Gastrocnemius medialis (tissue), 4 donors: Measurements from ENCODE around the gene MKKS. TPM values are rescaled to one million over a fixed set of nuclear protein-coding genes. Genes with fewer than 3 reads are reported as not detected.

Experiments used
- ATAC-seq, 2 donors: fragments of 150-250 bp; one replicate each; pipeline ENCODE4 v1.9.1; 2016
- DNase-seq, 2 donors: peaks; one replicate each; pipeline ENCODE4 v3.0.0-alpha.2; 2019
- H3K27ac ChIP-seq, 4 donors: fragments of 200-600 bp; sonication (generic); 1 replicate in 1 of 4; 2 replicates in 3 of 4; pipeline ENCODE4 v1.5.1; 2016 to 2018; ENCODE audit warnings: mild to moderate bottlenecking in 2 of 4, moderate library complexity in 1 of 4
- H3K27me3 ChIP-seq, 3 donors: fragments of 200-600 bp; sonication (generic) in 2 of 3; 1 replicate in 1 of 3; 2 replicates in 2 of 3; pipeline versions ENCODE4 v1.5.1 to v1.6.0; 2016 to 2019; ENCODE audit warnings: mild to moderate bottlenecking in 1 of 3, moderate library complexity in 1 of 3
- H3K36me3 ChIP-seq, 2 donors: fragments of 200-600 bp; sonication (generic) in 1 of 2; one replicate each; pipeline ENCODE4 v1.5.1; 2017 to 2018
- H3K4me1 ChIP-seq, 2 donors: fragments of 200-600 bp; sonication (generic) in 1 of 2; one replicate each; pipeline ENCODE4 v1.5.1; 2016 to 2017; ENCODE audit warnings: mild to moderate bottlenecking in 2 of 2
- H3K4me3 ChIP-seq, 4 donors: fragments of 200-600 bp; sonication (generic) in 3 of 4; 1 replicate in 1 of 4; 2 replicates in 3 of 4; pipeline ENCODE4 v1.5.1; 2016 to 2019; ENCODE audit warnings: mild to moderate bottlenecking in 2 of 4
- H3K9me3 ChIP-seq, 3 donors: fragments of 200-600 bp; sonication (generic) in 2 of 3; 1 replicate in 1 of 3; 2 replicates in 2 of 3; pipeline ENCODE4 v1.5.1; 2016 to 2019
- CTCF ChIP-seq, 5 experiments: fragments of 450-650 bp in 3 of 5; fragments of 200-600 bp in 2 of 5; sonication (generic) in 2 of 5; IDR thresholded peaks in 4 of 5; conservative IDR thresholded peaks in 1 of 5; 1 replicate in 4 of 5; 2 replicates in 1 of 5; pipeline ENCODE4 v1.5.1; 2016 to 2019; ENCODE audit warnings: antibody characterized with exemption in 5 of 5, mild to moderate bottlenecking in 3 of 5, moderate library complexity in 3 of 5
- POLR2A ChIP-seq, 2 donors: fragments of 450-650 bp; IDR thresholded peaks; one replicate each; pipeline ENCODE4 v1.6.1; 2017; ENCODE audit warnings: antibody characterized with exemption in 2 of 2, mild to moderate bottlenecking in 2 of 2, moderate library complexity in 2 of 2
- in situ Hi-C, 4 donors: fragments of 200-750 bp; cut with MboI; loops; one replicate each; pipeline versions ENCODE4 v1.15.0 to v1.8.0; 2017; ENCODE audit warnings: low sequenced_read_pairs in 4 of 4
- intact Hi-C: fragments of 100-400 bp; cut with DNase I; formaldehyde crosslinking; loops from one replicate; pipeline ENCODE4 v1.15.1; 2023; ENCODE audit warnings: low total_unique reads
- total RNA-seq, 4 donors: library from RNA; depleted of rRNA; stranded (reverse); fragments of >200 nt; gene quantifications; one replicate each; pipeline versions ENCODE4 v1.1.0 to v1.2.3, GENCODE V29; 2016

The MKKS gene
- total RNA-seq, 4 donors from 2014 or later = 8.1 to 15.2 (median 14.6) TPM

DNA sequence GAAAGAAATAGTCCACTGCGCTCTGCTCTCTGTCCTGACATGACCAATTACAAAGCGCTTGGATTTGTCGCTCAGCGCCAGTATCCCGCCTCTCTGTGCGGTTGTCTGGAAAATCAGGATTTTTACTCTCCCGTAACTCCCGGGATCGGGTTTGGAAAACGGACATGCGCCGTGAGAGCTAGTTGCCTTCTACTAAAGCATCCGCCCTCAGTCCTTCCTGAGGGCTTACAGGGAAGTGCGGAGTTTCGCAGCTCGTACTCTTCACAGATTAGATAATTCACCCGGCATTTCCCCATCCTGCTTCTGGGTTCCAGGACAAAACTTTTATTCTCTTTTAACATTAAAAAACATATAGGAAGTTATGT lies 427 bp upstream of the MKKS start:
- peak; percentile 94 to 95 for DNase-seq
- intact Hi-C loops (loop anchor here (1.0 to 2.0 kb wide), 3 partner anchors 76 to 544 kb away; no protein-coding TSS in a partner anchor), in situ Hi-C loops (loop anchor here in 1 of 4 donors (25.0 kb wide), 1 partner anchor 1453 kb away; no protein-coding TSS in a partner anchor)
- Histone ChIP-seq H3K36me3 (no peaks in the 10 kb centered on the region), H3K27me3 (no peaks in the 10 kb centered on the region), H3K4me1 (peaks cover 34 to 39% of the 10 kb centered on the region in 2 donors), H3K9me3 (no peaks in the 10 kb centered on the region), H3K27ac (peak overlapping the region; percentile 93 to 95 (median 93)), H3K4me3 (peak overlapping the region; percentile 70 to 87 (median 80))
- peak; percentile 87 to 94 for ATAC-seq
- peak; percentile 91 to 92 for TF ChIP-seq POLR2A (IDR thresholded peaks at IDR 0.05)
- TF ChIP-seq CTCF (IDR thresholded peaks at IDR 0.05 in 4 of 5, conservative IDR thresholded peaks at IDR 0.05 in 1 of 5) = no peak

GRCh38 chr20:10433014-10433622 lies 904 bp downstream of the MKKS start:
- intact Hi-C loops = no loop called here
- in situ Hi-C loops = loop anchor here in 1 of 4 donors (25.0 kb wide), 1 partner anchor 1454 kb away; no protein-coding TSS in a partner anchor
- Histone ChIP-seq H3K27ac (peak overlapping the region; percentile 93 to 95 (median 93)), H3K4me3 (peak overlapping the region; percentile 70 to 87 (median 80)), H3K27me3 (no peaks in the 10 kb centered on the region), H3K4me1 (peaks cover 39 to 40% of the 10 kb centered on the region in 2 donors), H3K9me3 (no peaks in the 10 kb centered on the region), H3K36me3 (no peaks in the 10 kb centered on the region)
- DNase-seq (no peak), ATAC-seq (no peak)
- TF ChIP-seq POLR2A (IDR thresholded peaks at IDR 0.05) (no peak), CTCF (IDR thresholded peaks at IDR 0.05 in 4 of 5, conservative IDR thresholded peaks at IDR 0.05 in 1 of 5) (no peak)

DNA sequence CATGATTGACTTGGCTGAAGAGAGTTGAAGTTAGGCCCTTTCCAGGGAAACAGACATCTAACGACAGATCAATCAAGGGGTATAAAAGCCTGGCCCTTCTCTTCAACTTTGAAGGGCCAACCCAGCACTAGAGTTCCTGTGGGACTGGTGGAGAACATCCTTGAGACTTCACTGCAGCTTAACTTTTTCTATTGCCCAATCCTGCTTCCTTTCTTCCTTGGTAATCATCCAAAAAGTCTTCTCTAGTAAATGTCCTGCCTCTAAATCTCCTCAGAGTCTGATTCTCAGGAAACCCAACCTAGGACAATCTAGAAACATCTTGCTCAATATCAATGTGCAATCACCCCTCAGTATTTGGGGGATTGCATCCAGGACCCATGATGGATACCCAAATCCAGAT lies 1.9 kb downstream of the MKKS start:
- TF ChIP-seq POLR2A (IDR thresholded peaks at IDR 0.05) (no peak), CTCF (IDR thresholded peaks at IDR 0.05 in 4 of 5, conservative IDR thresholded peaks at IDR 0.05 in 1 of 5) (no peak)
- ATAC-seq (no peak), DNase-seq (no peak)
- no peak overlapping the region for H3K4me3 ChIP-seq
- H3K4me1 ChIP-seq = peaks cover 48 to 50% of the 10 kb centered on the region in 2 donors
- in situ Hi-C loops = loop anchor here in 1 of 4 donors (25.0 kb wide), 1 partner anchor 1455 kb away; no protein-coding TSS in a partner anchor
- H3K27ac ChIP-seq = no peak overlapping the region
- H3K9me3 ChIP-seq = no peaks in the 10 kb centered on the region
- intact Hi-C loops = no loop called here
- H3K27me3 ChIP-seq = no peaks in the 10 kb centered on the region
- H3K36me3 ChIP-seq = no peaks in the 10 kb centered on the region

GRCh38 chr20:10430704-10431103 lies 3.3 kb downstream of the MKKS start:
- Histone ChIP-seq H3K9me3 (no peaks in the 10 kb centered on the region), H3K4me1 (peaks cover 50 to 56% of the 10 kb centered on the region in 2 donors), H3K4me3 (no peak overlapping the region), H3K27ac (peak overlapping the region in 1 of 4 donors; percentile 27), H3K36me3 (no peaks in the 10 kb centered on the region), H3K27me3 (no peaks in the 10 kb centered on the region)
- TF ChIP-seq CTCF (IDR thresholded peaks at IDR 0.05 in 4 of 5, conservative IDR thresholded peaks at IDR 0.05 in 1 of 5) = no peak
- intact Hi-C loops = no loop called here
- in situ Hi-C loops = loop anchor here in 1 of 4 donors (25.0 kb wide), 1 partner anchor 1457 kb away; no protein-coding TSS in a partner anchor
- DNase-seq (no peak), ATAC-seq (no peak)
